SKM-1 treated with dmso at 0.1 percent for 144 hours (cell line): ENCODE results near the gene PHF23.

ENCODE experiments used
- DNase-seq: peaks from one replicate; lab custom pipeline; 2025; ENCODE audit not compliant: unreplicated experiment; lab: John Stamatoyannopoulos, UW

PHF23 gene

DNA sequence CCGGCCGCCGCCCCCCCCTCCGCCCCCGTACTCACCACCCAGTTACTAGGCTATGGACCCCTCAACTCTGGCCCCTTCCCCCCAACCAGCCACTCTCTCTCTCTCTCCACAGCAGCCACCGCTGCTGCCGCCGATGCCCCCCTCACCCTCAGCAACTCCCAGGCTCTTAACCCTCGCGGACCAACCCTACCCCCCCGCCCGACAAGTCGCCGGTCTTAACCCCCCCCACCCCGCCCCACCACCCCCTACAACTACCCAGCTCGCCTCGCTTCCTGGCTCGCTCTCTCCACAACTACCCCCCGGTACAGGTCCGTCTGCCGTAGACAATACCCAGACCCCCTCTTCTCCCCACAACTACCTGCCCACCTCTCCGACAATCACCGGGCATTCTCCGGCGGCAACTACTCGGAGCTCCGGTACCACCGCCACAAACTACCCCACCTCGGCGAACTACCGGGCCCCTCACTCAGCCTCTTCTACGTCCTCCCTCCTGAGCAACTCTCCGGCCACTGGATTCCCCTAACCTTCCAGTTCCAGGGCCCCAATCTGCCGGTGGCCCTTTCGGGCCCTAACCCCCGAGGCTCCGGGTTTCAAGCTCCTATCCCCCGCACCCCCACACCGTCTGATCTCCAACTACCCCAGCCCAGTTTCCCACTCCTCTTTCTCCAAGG lies 702 bp downstream of the PHF23 start:
- DNase-seq: no peak

- DNase-seq: no peak
These were observed 1.4 kb downstream of the PHF23 start for GRCh38 chr17:7237761-7238419.

- no peak for DNase-seq
These were observed 1.9 kb downstream of the PHF23 start for GRCh38 chr17:7237266-7237760.

DNA sequence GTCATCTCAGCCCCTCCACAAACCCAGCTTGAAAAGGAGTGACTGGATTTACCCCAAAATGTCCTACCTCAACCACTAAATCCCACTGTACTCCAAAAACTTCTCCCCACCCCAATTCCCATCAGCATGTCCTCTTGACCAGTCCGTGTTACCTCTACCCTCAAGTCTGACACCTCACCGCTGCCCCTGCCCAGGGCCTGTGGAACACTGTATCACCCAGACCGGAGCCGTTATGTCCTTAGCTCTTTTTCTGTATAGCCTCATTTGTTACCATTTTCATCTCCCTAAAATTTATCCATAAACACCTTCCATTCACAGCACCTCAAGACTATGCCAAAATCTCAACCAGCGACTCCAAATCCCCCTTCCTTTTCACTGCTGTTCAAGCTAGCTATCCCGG lies 2.4 kb downstream of the PHF23 start:
- DNase-seq: no peak

DNA sequence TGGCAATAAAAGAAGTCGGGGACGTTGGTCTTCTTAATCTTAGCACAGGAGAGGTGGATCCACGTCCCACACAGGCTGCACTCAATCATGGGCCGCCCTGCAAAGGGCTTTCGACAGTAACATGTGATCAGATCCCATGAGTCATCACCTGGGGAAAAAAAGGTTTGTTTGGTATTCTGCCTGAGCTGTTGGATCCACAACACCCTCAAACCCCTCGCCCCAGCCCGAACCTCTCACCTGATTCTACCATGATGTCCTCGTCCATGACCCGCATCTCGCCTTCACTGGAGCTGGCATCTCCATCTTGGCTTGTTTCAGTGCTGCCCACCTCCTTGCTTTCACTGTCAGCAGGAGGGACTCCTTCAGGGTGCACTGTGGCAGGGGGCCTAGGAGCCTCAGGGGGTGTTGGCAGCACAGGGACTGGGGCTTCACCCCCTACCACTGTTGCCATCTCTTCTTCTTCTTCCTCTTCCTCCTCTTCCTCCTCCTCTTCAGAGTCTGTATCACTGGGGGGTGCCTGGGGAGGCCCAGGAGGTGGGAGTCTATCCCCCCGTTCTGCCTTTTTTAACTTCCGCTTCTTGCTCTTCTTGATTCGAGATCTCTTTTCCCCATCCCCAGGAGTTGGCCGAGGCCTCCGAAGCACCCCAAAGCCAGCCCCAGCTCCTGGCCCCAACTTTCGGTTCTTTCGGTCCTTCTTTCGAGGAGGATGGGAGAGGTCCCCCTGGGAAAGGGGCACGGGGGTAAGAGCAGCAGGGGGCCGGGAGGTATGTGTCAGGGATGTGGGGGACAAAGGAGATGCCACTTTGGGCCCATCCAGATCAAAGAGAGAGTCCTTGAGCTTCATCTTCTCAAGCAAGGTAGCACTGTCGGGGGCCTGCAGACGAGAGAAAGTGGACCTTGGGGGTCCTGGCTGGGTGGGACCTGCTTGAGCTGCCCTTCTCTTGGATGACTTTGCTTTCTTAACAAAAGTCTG lies 3.3 kb downstream of the PHF23 start:
- no peak for DNase-seq

- DNase-seq: peak; percentile 85
These were observed 4.9 kb downstream of the PHF23 start, which contains the start of gene DVL2 for GRCh38 chr17:7234083-7234951. DVL2 (minus strand) TSS chr17:7234517; CDS start chr17:7234262, 255 bp downstream.

DNA sequence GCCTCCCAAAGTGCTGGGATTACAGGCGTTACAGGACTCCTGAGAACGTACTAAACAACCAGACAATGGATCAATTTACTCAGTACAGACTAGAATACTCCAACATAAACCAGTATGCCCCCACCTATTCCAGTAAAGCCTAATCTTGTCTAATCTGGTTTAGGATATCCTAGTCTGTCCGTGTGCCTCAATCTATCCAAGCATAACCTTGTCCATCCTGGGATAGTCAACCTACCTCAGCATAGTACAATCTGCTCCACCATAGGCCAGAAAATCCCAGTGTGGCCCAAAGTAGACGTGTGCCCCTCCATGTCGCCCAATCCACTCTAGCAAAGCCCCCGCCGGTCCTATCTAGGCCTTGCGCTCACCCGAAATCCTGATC lies 5.6 kb downstream of the PHF23 start:
- no peak for DNase-seq

- DNase-seq: no peak
These were observed 7.1 kb downstream of the PHF23 start for GRCh38 chr17:7232114-7232513.

DNA sequence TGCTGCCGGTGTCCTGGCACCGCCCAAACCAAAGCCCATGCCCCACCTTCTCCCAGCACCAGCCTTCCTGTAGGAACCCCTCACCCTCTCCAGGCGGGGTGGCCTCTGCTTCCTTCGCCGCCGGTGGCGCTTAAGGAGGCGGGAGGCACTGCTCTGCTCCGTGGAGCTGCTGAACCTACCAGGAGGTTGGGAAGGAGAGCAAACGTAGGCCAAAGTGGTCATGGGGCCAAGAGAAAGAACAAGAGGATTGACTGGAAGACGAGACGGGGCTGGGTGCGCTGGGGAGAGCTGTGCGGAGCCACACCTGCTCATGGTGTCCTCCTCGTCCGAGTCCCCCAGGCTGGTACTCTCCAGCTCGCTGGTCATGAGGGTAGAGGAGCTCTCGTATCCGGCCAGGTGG lies 9.8 kb downstream of the PHF23 start:
- no peak for DNase-seq

DNA sequence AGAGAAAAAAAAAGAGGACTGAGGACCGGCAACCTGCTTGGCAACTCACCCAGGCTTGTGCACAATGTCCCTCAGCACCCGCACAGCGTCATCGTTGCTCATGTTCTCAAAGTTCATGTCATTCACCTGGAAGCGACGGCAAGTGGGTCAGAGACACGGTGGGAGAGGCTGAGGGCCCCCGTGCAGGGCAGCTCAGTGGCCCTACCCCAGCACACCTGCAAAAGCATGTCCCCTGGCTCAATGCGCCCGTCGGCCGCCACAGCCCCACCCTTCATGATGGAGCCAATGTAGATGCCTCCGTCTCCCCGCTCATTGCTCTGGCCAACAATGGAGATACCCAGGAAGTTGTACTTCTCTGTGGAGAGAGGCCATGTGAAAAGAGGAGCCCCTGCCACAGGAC lies 10.3 kb downstream of the PHF23 start:
- DNase-seq: no peak

DNA sequence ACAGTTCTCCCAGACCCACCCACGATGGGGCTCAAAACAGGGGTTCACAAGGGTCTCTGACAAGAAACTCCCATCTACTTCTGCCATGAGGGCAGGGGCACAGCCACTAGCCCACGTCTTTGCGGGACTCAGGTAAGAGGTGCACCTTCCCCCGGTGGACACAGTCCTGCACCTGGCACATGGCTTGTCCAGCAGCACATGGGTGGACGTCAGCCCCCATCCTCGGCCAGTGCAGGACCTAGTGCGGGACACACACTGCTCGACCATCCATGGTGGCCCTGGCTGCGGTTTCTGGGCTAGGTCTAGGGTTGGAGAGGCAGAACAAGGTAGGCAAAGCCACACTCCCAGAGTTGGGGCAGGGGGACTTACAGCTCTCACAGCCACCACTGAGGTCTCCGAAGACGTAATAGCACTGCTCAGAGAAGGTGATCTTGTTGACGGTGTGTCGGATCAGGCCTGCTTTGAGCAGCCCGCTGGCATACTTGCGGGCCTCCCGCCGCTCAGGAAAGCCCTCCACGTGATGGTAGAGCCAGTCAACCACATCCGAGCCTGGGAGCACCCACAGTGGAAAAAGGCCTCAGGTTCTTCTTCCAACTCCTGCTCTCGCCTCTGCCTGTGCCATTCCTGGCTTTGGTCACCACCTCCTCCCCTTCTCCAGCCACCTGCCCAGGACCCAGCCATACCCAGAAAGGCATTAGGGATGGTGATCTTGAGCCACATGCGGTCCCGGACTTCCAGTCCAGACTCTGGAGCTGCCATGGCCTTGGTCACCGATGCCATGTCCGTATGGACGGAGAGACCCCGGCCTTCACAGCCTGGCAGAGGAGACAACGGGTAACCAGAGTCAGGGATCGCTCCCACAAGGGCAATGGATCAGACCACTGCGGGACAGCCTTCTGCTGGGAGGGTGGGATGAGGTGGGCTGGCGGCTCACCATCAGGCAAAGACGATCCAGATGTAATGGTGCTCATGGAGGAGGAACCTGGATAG lies 12.2 kb downstream of the PHF23 start:
- no peak for DNase-seq

DNA sequence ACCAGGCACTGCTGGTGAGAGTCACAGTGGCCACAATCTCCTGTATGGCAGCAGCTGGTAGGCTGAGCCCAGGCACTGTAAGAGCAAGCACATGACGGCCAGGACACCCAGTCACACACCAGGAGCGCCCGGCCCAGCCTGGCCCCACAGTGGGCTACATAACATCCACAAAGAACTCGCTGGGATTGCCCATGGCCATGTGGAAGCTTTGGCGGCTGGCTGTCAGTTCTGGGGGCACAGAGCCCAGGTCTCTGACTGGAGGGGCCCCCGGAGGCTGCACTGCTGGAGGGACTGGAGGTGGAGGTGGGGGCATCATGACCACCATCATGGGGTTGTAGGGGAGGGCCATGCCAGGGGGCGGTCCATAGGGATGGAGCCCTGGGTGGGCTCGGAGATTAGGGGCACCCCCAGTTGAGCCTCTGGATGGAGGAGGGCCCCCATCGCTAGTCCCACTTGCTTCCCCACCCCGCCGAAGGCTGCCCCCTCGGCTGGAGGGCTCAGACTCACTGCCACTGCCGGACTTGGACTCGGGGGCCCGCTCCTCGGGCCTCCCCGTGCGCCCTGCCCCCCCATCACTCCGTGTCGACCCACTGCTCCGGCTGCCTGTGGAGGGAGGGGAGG lies 13.4 kb downstream of the PHF23 start:
- DNase-seq: no peak

- no peak for DNase-seq
These were observed 14.6 kb downstream of the PHF23 start for GRCh38 chr17:7224661-7225111.

GRCh38 chr17:7224110-7224509 lies 15.1 kb downstream of the PHF23 start:
- DNase-seq: no peak

GRCh38 chr17:7223375-7223774 lies 15.9 kb downstream of the PHF23 start:
- no peak for DNase-seq

DNA sequence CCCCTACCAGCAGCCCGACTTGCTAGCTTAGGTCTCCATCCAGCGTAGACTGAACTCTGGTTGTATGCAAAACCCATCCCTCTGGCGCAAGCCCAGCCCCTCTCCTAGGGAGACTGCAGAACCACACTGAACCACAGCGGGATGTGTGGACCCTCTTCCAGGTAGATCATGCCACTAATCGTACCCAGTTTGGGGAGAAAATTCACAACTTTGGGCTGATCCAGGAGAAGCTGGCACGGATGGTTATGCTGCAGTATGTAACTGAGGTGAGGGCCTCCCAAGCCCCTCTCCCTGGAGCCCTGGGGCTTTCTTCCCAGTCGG lies 16.3 kb downstream of the PHF23 start:
- no peak for DNase-seq

DNA sequence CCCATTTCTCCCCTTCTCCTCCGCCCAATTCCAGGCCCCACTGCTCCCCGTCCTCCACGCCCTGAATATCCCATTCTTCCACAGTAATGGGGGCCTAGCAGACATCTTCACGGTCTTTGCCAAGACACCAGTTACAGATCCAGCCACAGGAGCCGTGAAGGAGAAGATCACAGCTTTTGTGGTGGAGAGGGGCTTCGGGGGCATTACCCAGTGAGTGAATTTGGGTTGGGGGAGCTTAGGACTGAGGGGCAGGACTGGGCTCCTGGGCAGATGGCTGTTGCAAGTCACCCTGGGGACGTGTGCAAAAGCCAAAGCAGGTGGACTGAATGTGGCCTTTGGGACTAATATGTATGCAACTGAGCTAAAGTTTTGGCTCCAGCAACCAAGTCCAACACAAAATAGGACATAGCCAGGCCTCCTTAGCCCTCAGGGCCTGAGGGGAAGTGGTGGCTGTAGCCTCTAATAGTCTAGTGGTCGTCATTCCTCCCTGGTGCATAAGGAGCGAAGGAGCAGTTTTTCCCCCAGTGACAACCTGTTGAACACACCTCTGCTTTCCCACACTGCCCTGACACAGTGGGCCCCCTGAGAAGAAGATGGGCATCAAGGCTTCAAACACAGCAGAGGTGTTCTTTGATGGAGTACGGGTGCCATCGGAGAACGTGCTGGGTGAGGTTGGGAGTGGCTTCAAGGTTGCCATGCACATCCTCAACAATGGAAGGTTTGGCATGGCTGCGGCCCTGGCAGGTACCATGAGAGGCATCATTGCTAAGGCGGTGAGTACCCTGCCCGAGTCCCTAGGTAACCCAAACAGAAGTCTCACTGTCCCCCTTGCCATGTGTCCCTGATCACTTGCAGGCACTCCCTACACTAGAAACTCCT lies 16.9 kb downstream of the PHF23 start:
- no peak for DNase-seq
